GM12878 (cell line): Measurements from ENCODE around the gene PLEKHH1. TPM values are rescaled to one million over a fixed set of nuclear protein-coding genes. Genes with fewer than 3 reads are reported as not detected.

Experiments used
- ATAC-seq: fragments of 200-7000 bp; cut with Tn5 transposase; 3 replicates; pipeline ENCODE4 v1.9.1; 2020; ENCODE audit warnings: mild to moderate bottlenecking, moderate library complexity
- BruUV-seq: library from RNA; stranded (reverse); fragments of 400-500 nt; replicated peaks from 2 replicates; lab custom pipeline; 2021; lab: Mats Ljungman, UMichigan
- CTCF ChIA-PET: fragments of 300-600 bp; sonication (Branson Sonifier 250); formaldehyde crosslinking; extraction: SDS; loops from one replicate; lab custom pipeline; 2021; ENCODE audit warnings: inconsistent platforms; lab: Yijun Ruan, JAX
- POLR2A ChIA-PET: fragments of 350-600 bp; formaldehyde crosslinking; extraction: SDS; loops from one replicate; lab custom pipeline; 2021; ENCODE audit warnings: inconsistent platforms; lab: Charles Lee
- RAD21 ChIA-PET: fragments of 300-600 bp; sonication (Branson Sonifier 250); formaldehyde crosslinking; loops from one replicate; lab custom pipeline; 2023; ENCODE audit warnings: antibody characterized with exemption; ENCODE audit not compliant: unreplicated experiment; lab: Charles Lee
- SMC1A ChIA-PET: fragments of 300-600 bp; sonication (Branson Sonifier 250); formaldehyde crosslinking; loops from one replicate; lab custom pipeline; 2023; ENCODE audit not compliant: unreplicated experiment, uncharacterized antibody; lab: Charles Lee
- DNase-seq: peaks from one replicate; pipeline ENCODE4 v3.0.0-alpha.2; 2011; ENCODE audit warnings: low read depth, low spot score
- FAIRE-seq: peaks from 3 replicates; lab custom pipeline; 2011; peaks lifted over from hg19 to GRCh38; lab: Jason Lieb, UNC
- H2AFZ ChIP-seq: 2 replicates; pipeline ENCODE4 v1.6.0; 2011; ENCODE audit warnings: low read depth, low read length, control low read depth; ENCODE audit not compliant: control insufficient read depth
- H3K27ac ChIP-seq: 2 replicates; pipeline ENCODE4 v1.5.1; 2011; ENCODE audit warnings: control low read depth; ENCODE audit not compliant: control insufficient read depth, insufficient read depth
- H3K27me3 ChIP-seq, 2 experiments: replicated peaks in 1 of 2; 2 replicates each; pipeline versions ENCODE4 v1.6.0 to v1.6.1; 2011; ENCODE audit warnings: low read length in 1 of 2; ENCODE audit not compliant: control insufficient read depth in 2 of 2, insufficient read depth in 2 of 2
- H3K36me3 ChIP-seq, 2 experiments: 2 replicates each; pipeline ENCODE4 v1.5.1; 2011; ENCODE audit warnings: low read length in 1 of 2; ENCODE audit not compliant: control insufficient read depth in 2 of 2, insufficient read depth in 2 of 2
- H3K4me1 ChIP-seq: 2 replicates; pipeline ENCODE4 v1.6.1; 2011; ENCODE audit warnings: mild to moderate bottlenecking, low read length, moderate library complexity, mixed read lengths; ENCODE audit not compliant: control insufficient read depth, insufficient read depth
- H3K4me2 ChIP-seq: 2 replicates; pipeline ENCODE4 v1.6.0; 2011; ENCODE audit warnings: control low read depth; ENCODE audit not compliant: control insufficient read depth, insufficient read depth
- H3K4me3 ChIP-seq: fragments of 200-600 bp; sonication (generic); 2 replicates; pipeline ENCODE4 v1.5.1; 2016
- H3K79me2 ChIP-seq: 2 replicates; pipeline ENCODE4 v1.6.0; 2011; ENCODE audit warnings: low read length; ENCODE audit not compliant: control insufficient read depth, insufficient read depth
- H3K9ac ChIP-seq: 2 replicates; pipeline ENCODE4 v1.8.0; 2011; ENCODE audit warnings: low read length, control low read depth, mixed read lengths; ENCODE audit not compliant: control insufficient read depth, insufficient read depth
- H3K9me3 ChIP-seq: replicated peaks from 3 replicates; pipeline ENCODE4 v1.5.1; 2011; ENCODE audit warnings: mild to moderate bottlenecking, low read length; ENCODE audit not compliant: control insufficient read depth, insufficient read depth
- H4K20me1 ChIP-seq: 2 replicates; pipeline ENCODE4 v1.6.0; 2011; ENCODE audit not compliant: control insufficient read depth, insufficient read depth
- SPI1 ChIP-seq: IDR thresholded peaks from 2 replicates; pipeline ENCODE4 v1.6.1; 2011; ENCODE audit warnings: low read depth, mild to moderate bottlenecking, low read length, moderate library complexity, borderline replicate concordance; ENCODE audit not compliant: insufficient read depth
- ZNF687 ChIP-seq: fragments of 450-650 bp; IDR thresholded peaks from 2 replicates; pipeline ENCODE4 v1.6.1; 2017; ENCODE audit warnings: mild to moderate bottlenecking, moderate library complexity
- WGBS: methylation state at CpG from one replicate; pipeline ENCODE4 v1.1.6; 2016; ENCODE audit warnings: low lambda C conversion rate; ENCODE audit not compliant: insufficient replicate concordance, insufficient coverage; ENCODE audit errors: missing lambda C conversion rate; 5-methylcytosine and 5-hydroxymethylcytosine counted together
- in situ Hi-C: fragments of 300-500 bp; cut with MboI; formaldehyde crosslinking; loops from 9 replicates; pipeline ENCODE4 v1.14.3; 2018; ENCODE audit warnings: mixed read lengths
- intact Hi-C: fragments of 100-400 bp; cut with micrococcal nuclease; formaldehyde crosslinking; loops from one replicate; pipeline ENCODE4 v1.14.2; 2022; ENCODE audit not compliant: unreplicated experiment
- polyA plus RNA-seq, 11 experiments: library from polyadenylated mRNA; depleted of rRNA in 4 of 11; unstranded in 6 of 11; stranded (reverse) in 5 of 11; fragments of >200 nt; fragmentation: Nextera tagmentation in 4 of 11; fragmentation: Illumina TruSeq in 1 of 11; extraction: Ambion mirVana in 4 of 11; extraction: Trizol in 1 of 11; gene quantifications; 1 replicate in 1 of 11; 2 replicates in 10 of 11; pipeline versions ENCODE4 v1.2.1 to v1.2.3, GENCODE V29; 2011 to 2016; ENCODE audit warnings: inconsistent platforms in 2 of 11, missing spikeins in 2 of 11, low read depth in 1 of 11
- total RNA-seq, 4 experiments: library from RNA; depleted of rRNA in 3 of 4; stranded (reverse); fragments of >200 nt in 3 of 4; fragmentation: Illumina TruSeq in 1 of 4; extraction: Trizol in 1 of 4; gene quantifications; 2 replicates each; pipeline versions ENCODE4 v1.2.1 to v1.2.3, GENCODE V29; 2013 to 2021

Gene PLEKHH1
- total and polyA plus RNA-seq, 10 of the 15 experiments (the other 5 are each of a cell fraction or from before 2014, with no cell fraction given): 0.11 to 0.95 (median 0.41) TPM

GRCh38 chr14:67559639-67560038, 26.5 kb downstream of the PLEKHH1 start:
- TF ChIP-seq ZNF687: no peak
- peak; percentile 74; the same call in 1 of the 2 replicates for TF ChIP-seq SPI1
- intact Hi-C loops: no loop called here
- RAD21 ChIA-PET: interaction anchor here (0.6 kb wide), 1 partner anchor 131 kb away, joined by 3 read pairs; no protein-coding TSS in a partner anchor

More at GRCh38 chr14:67559639-67560038, 26.5 kb downstream of the PLEKHH1 start:
- Histone ChIP-seq H4K20me1 (no peaks in the 10 kb centered on the region), H3K36me3 (no peaks in the 10 kb centered on the region), H3K4me3 (no peak overlapping the region), H3K27ac (no peak overlapping the region), H3K4me2 (no peak overlapping the region), H3K9ac (no peak overlapping the region), H3K9me3 (no peaks in the 10 kb centered on the region), H3K27me3 (no peaks in the 10 kb centered on the region; a peak in 1 of 4 replicates), H3K4me1 (no peaks in the 10 kb centered on the region), H3K79me2 (no peaks in the 10 kb centered on the region), H2AFZ (no peak overlapping the region)
- ATAC-seq: peak; percentile 46; the same call in 2 of the 3 replicates
- no TSS peak for BruUV-seq
- in situ Hi-C loops: no loop called here
- POLR2A ChIA-PET: no interaction called here
- CTCF ChIA-PET: interaction anchor here (0.6 to 0.7 kb wide), 3 partner anchors 11 to 148 kb away, joined by 3 to 4 read pairs (median 3); no protein-coding TSS in a partner anchor
- DNase-seq: no peak
- no peak for FAIRE-seq
- SMC1A ChIA-PET: no interaction called here
- 21% methylated on average over 4 of the region's 4 CpGs for WGBS
